22Rv1 (cell line): Measurements from ENCODE around the gene USP53.

Experiments
- H3K27ac ChIP-seq: fragments of 450-650 bp; 2 replicates; pipeline ENCODE4 v1.5.1; 2017
- ZFX ChIP-seq: fragments of 450-650 bp; IDR thresholded peaks from 2 replicates; pipeline ENCODE4 v1.6.1; 2017; ENCODE audit warnings: antibody characterized with exemption, borderline replicate concordance
- TF ChIP-seq, protein P1 (sequence below): fragments of 450-650 bp; IDR thresholded peaks from 2 replicates; pipeline ENCODE4 v1.5.1; 2017; ENCODE audit warnings: mild to moderate bottlenecking

USP53 gene

DNA sequence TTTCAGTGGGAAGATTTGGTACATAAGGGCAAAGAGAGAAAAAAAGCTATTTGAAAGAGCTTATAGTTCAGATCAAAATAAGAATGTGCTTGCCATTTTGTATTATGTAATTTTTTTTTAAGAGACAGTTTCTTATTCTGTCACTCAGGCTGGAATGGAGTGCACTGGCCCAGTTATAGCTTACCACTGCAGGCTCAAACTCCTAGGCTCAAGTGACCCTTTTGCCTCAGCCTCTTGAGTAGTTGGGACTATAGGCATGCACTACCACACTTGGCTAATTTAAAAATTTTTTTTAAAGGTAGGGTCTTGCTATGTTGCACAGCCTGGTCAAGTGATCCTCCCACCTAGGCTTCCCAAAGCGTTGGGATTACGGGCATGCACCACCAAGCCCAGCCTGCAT lies 22.2 kb upstream of the USP53 start:
- no peak overlapping the region for H3K27ac ChIP-seq
- TF ChIP-seq, protein P1, sequence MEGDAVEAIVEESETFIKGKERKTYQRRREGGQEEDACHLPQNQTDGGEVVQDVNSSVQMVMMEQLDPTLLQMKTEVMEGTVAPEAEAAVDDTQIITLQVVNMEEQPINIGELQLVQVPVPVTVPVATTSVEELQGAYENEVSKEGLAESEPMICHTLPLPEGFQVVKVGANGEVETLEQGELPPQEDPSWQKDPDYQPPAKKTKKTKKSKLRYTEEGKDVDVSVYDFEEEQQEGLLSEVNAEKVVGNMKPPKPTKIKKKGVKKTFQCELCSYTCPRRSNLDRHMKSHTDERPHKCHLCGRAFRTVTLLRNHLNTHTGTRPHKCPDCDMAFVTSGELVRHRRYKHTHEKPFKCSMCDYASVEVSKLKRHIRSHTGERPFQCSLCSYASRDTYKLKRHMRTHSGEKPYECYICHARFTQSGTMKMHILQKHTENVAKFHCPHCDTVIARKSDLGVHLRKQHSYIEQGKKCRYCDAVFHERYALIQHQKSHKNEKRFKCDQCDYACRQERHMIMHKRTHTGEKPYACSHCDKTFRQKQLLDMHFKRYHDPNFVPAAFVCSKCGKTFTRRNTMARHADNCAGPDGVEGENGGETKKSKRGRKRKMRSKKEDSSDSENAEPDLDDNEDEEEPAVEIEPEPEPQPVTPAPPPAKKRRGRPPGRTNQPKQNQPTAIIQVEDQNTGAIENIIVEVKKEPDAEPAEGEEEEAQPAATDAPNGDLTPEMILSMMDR: no peak
- TF ChIP-seq ZFX: no peak

DNA sequence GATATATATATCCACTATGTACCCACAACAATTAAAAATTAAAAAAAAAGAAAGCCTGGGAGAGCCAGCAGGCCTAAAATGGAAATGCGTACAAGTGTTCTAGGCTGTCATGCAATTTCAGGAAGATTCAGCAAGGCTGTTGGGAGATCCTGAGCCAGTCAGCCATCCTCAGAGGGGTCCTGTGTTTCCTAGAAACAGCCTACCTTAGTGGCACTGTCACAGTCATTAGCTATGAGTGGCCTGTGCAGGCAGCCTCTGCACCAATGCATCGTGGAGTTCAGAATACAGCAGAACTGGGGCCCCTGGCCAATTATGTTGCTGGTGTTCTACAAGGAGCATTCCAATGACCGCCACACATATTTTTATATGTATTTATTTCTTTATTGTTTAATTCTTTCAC lies 21.0 kb upstream of the USP53 start:
- TF ChIP-seq, protein P1: no peak
- TF ChIP-seq ZFX: no peak
- no peak overlapping the region for H3K27ac ChIP-seq

DNA sequence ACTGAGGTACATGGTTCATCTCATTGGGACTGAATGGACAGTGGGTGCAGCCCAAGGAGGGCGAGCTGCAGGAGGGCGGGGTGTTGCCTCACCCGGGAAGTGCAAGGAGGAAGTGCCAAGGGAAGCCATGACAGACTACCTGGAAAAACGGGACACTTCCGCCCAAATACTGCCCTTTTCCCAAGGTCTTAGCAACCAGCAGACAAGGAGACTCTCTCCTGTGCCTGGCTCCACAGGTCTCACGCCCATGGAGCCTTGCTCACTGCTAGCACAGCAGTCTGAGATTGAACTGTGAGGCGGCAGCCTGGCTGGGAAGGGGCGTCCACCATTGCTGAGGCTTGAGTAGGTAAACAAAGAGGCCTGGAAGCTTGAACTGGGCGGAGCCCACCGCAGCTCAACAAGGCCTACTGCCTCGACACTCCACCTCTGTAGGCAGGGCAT lies 14.7 kb upstream of the USP53 start:
- no peak overlapping the region for H3K27ac ChIP-seq
- TF ChIP-seq, protein P1: no peak
- no peak for TF ChIP-seq ZFX

DNA sequence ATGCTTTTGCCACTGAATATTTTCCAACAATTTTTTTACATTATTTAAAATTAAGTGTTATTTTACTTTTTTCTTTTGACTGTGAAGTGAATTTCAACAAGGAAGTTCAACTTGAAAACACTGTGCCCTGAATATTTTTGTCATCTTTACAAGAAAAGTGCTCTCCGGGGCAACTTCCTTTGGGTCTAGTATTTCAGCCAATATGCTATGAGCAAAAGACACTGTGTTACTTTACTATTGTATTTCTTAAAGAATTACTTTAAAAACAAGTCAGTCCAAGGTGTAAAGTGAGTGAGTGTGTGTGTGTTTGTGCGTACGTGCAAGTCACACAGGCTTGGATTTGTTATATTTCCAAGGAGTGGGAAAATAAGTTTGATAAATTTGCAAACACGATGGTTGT lies 7.6 kb upstream of the USP53 start:
- H3K27ac ChIP-seq: no peak overlapping the region
- TF ChIP-seq ZFX: no peak
- TF ChIP-seq, protein P1: no peak

DNA sequence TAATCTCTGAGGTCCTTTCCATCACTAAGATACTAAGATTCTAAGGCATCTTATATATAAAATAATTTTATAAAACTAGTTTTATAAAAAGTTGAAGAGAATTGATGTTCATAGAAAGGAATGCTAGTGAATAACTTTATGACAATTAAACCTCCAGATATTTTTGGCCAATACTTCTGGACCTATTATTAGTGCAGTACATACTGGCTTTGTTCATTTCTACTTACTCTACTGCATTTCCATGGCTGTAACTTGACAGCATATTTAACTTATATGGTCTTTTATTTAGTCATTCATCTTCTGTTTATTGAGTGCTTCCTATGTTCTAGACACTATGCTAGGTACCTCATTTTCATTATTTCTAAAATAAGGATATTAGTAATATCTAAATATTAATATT lies 6.8 kb upstream of the USP53 start:
- H3K27ac ChIP-seq: no peak overlapping the region
- no peak for TF ChIP-seq ZFX
- TF ChIP-seq, protein P1: no peak

DNA sequence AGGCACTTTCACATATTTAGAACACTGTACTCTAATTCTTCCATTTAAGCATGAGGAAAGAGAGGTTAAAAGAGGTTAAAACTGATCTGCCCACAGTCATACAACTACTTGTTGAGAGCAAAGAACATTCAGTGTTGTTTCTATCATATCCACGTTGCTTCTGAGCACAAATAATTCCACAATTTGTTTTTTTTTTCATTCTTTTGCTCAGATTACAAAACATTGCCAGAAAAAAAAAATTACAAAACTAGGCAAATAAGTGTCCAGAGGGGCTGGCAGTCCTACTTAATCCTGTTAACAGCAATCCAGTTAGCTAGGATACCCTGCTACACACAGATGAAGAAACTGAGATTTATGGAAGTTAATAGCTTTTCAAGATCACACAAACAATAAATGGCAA lies 6.3 kb upstream of the USP53 start:
- TF ChIP-seq, protein P1: no peak
- TF ChIP-seq ZFX: no peak

DNA sequence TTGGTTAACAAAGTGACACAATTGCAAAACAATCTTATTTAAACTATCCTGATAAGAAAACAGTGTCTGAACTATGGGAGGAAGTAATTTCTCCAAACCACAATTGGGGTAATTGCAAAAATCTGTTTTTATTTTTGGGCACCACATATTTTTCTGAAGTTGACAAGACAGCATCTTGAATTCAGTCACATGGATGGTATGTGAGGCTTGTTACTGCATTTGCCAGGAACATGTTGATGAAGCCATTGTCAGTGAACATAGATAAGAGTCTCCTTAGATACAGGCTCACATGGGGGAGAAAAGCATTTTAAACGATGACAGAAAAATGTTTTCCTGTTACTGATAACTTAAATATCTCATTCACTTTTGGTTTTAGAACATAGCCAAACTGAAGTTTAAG lies 5.5 kb upstream of the USP53 start:
- no peak overlapping the region for H3K27ac ChIP-seq
- TF ChIP-seq ZFX: no peak
- TF ChIP-seq, protein P1: no peak

More for the DNA sequence above, 6.3 kb upstream of the USP53 start:
- H3K27ac ChIP-seq: no peak overlapping the region
